HG03558 (cell line): ENCODE data around the gene PUDP.
"Not testable (repeated sequence)": the region's sequence is repeated elsewhere in the genome, so short reads cannot be mapped to it uniquely, and the experiment has no call there.

Experiments
- ATAC-seq: cut with Tn5 transposase; IDR thresholded peaks from one replicate; pipeline ENCODE4 v1.9.1; 2021; ENCODE audit warnings: moderate number of reproducible peaks; ENCODE audit not compliant: unreplicated experiment; ENCODE audit errors: extremely low read depth

Gene PUDP

DNA sequence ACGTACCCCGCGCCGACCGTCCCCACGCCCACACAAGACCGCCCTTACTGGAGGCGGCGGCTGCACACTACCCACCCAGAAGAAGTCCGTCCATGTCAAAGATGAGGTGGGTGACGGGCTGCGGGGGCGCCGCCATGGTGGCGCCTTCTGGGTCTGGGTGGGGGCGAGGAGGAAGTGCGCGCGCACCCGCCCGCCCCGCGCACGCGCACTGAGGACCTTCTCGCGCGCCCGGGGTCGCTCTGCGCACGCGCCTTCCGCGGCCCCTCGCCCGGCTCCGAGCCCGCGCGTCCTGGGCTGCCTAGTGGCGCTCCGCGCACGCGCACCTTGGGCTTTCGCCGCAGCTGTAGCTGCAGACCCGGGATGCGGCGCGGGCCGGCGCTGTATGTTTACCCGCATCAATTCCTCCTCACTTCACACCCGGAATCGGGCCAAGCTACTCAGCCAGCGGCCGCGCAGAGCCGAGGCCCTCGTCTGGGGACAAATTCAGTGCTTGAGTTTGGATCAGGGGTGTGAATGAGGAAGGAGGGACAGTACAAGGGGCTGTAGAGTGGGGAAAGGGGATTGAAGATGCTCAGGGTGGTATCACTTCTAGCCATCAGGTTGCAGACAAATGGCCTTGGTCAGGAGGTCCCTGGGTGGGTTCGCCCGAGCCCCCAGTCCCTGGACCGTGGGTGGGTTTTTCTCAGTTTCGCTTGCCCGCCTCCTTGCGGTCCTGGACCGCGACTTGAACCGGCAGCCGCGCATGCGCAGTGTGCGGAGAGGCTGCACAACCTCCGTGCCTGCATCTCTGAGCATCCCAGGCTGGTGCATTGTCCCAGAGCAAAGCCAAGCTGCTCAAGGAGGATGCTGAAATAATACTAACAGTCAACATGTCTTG is at the start of gene PUDP:
TSS of gene PUDP (minus strand) at position 176 of the 877 bp plus-strand sequence. CDS start at position 136, 40 bp downstream.
- ATAC-seq = peak; percentile 64

DNA sequence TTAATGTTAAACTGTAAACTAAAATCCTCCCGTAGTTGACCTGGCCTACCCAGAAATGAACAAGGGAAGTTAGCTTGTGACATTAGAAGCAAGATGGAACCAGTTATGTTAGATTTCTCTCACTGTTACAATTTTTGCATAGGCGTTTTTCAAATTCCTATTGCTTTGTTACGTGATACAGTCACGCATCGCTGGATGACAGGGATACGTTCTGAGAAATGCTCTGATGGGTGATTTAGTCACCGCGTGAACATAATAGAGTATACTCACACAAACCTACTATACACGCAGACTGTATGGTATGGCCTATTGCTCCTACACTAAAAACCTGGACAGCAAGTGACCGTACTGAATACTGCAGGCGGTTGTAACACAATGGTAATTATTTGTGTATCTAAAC is 46.7 kb upstream of the PUDP start:
- no peak for ATAC-seq

DNA sequence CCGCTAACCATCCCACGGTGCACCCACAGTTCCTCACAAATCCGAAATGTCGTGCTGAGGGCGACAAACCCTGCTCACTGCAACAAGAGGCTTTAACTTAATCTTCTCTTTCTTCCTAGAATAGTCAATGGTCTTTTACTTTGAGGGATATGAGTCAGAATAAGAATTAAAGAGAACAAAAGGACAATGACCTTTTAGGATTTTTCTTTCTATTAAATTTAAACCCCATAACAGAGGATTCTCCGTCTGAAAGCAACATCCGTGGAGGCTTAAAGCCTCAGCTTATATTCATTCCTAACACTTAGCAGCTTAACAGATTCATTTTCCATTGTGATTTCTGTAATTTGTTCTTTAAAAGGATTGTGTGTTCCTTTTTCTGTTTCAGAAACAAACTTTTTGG is 44.9 kb upstream of the PUDP start:
- no peak for ATAC-seq

DNA sequence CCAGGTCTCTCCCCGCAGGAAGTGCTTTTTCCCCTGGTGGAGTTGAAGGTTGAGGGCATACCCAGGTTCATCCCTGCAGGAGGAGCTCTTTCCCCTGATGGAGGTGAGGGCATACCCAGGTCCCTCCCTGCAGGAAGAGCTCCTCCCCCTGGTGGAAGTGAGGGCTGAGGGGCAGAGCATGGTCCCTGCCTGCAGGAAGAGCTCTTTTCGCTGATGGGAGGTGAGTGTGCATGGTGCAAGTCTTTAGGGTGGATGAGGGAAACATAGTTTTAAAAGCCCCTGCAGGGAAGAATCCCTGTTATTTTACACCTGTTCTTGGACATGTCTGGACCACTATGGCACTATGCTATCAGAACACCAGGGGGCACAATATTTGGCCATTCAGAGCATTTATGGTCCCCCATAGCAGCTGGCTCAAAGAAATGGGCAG is 43.7 kb upstream of the PUDP start:
- no peak for ATAC-seq

DNA sequence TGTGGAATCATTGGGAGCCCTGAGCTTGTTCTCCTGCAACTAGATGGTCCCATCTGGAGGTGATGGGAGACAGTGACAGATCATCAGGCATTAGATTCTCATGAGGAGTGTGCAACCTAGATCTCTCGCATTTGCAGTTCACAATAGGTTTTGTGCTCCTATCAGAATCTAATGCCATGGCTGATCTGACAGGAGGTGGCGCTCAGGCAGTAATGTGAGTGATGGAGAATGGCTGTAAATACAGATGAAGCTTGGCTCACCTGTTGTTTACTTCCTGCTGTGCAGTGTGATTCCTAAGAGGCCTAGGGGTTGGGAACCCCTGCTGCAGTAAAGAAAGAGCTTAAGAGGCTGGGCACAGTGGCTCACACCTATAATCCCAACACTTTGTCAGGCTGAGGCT is 42.2 kb upstream of the PUDP start:
- no peak for ATAC-seq

DNA sequence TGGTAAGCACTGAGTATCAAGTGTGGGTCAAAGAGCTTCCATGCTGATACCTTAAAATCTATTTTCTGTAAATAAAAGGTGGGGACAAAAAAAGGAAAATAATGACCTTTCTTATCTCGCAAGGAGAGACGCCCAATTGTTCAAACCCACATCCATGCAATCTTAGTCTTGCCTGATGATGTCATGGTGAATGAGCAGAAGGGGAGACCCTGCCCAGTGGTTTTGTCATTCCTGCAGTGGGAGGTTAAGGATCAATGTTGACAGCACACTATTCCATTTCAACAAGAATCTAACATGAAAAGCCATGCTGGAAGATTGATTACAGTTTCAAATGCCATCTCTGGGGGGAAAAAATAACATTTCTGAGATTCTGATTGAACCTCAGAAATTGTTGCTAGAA is 40.7 kb upstream of the PUDP start:
- no peak for ATAC-seq

DNA sequence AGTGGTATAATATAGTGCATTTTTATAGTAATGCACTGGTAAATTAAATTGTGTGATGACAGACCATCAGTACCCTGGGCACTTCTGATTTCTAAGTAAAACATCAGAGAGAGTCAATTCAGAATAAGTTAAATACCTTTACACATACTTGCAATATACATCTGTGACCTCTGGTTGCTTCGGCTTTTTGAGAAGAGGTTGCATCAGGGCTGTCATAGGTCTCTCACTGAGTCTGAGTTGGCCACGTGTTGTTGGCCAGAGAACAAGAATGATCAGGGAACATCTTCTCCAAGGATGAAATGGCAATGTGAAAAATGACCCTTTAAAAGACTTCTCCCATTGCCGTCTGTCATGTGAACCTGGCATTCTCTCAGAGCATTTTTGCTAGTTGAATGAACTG is 36.9 kb upstream of the PUDP start:
- no peak for ATAC-seq

DNA sequence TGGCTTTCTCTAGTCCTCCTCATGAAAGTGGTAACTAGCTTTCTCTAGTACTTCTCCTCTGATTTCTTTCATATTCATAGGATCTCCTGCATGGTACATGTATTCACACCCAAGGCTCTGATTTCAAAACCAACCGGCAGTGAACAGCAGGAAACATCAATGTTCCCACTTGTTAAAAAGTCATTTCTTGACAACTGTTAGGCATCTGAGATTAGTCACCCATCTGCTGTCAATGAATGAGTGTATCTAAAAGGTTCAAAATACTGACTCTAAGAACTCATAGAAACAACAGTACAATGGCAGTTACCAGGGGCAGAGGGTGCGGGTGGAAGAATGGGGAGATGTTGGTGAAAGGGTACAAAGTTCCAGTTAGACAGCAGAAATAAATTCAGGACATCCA is 31.5 kb upstream of the PUDP start:
- ATAC-seq = no peak

DNA sequence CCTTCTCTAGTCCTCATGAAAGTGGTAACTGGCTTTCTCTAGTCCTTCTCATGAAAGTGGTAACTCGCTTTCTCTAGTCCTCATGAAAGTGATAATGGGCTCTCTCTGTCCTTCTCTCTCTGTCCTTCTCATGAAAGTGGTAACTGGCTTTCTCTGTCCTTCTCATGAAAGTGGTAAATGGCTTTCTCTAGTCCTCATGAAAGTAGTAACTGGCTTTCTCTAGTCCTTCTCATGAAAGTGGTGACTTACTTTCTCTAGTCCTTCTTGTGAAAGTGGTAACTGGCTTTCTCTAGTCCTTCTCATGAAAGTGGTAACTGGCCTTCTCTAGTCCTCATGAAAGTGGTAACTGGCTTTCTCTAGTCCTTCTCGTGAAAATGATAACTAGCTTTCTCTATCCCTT is 30.9 kb upstream of the PUDP start:
- ATAC-seq = not testable (repeated sequence)

DNA sequence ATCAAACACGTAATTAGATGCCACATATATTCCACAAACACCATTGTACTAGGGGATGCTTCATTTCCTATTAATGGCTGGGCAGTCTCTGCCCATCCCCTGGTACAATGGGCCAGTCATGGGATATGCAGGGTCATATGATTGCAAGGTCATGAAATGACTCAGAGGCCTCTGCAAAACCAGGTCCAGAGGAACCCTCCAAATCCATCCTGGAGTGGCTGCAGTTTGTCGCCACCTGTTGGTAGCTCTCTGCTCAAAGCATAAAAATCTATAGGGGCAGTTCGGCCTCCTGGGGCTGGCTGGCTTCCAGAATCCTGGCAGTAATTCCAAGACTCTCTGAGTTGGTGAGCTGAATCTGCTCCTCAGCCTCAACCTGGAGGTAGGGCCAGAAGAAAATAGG is 22.9 kb upstream of the PUDP start:
- no peak for ATAC-seq

DNA sequence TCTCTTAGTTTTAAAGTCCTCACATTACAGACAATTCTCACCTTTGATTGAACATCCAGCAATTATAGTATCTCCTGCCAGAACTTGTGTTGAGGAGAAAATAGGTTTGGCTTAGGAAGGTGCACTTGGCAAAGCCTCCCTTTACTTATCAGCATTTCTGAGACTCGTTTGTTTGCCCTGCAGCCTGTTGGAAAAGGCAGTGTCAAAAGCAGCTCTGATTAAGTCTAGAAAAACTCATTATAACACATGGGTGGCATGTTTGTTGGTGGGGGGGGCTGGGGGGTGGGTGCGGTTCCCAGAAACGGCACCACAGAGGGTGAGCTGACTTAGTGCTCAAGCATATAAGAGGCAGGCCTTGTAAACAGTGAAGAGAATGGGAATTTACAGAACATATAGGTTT is 21.7 kb upstream of the PUDP start:
- ATAC-seq = no peak

DNA sequence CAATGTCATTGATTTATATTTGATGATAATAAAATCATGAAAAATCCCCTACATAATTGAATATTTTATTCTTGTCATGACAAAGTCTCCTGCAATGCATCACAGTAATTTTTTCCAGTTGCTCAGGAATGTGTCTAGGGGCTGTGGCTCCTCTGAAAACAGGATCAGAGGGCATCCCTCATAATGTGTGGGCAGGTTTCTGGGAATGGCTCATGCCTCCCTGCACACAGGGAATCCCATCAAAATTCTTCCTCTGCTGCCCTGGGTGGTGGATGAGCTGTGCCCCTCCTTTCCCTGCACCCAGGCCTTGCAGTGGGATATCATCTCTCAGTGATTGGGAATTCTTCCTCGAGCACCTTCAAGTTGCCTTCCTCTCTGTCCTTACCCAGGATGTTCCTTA is 20.4 kb upstream of the PUDP start:
- ATAC-seq = no peak

DNA sequence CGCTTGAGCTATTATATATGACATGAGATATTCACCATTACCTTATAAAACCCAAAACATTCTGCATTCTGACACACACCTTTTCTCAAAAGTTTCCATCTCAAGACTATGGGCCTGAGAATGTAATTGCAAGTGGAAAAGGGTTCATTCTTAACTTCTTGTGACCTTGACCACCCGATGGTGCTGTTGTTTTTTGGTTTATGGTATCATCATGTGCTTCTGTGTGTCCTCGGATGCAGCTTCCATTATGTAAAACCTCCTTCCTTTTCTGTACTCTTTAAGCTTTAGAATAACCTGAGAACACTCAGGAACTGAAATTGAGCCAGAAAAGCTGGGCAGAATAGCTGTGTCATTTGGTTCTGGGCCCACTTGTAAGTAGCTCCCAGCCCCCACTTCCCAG is 16.2 kb upstream of the PUDP start:
- no peak for ATAC-seq

DNA sequence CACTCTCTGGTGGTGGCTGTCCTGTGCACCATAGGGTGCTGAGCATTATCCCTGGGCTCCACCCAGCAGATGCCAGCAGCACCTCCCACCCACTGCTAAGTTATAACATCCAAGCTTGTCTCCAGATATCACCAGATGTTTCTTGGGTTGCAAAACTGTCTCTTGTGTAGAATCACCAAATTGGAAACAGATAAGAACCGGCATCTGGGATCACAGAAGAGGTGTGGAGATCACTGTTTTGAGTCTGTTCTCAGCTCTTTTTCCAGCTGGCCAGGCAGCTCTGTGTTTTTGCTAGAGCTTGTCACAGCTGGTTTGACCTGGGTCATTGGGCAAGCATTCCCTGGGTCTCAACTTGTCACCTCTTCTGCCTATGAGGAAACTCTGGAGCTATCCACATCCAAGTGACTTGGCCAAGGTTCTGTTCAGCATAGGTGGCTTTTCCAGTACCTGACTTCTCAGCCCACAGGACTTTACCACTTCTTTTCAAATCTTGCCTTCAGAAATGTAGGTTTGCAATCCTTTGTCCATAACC is 15.3 kb upstream of the PUDP start:
- ATAC-seq = no peak

DNA sequence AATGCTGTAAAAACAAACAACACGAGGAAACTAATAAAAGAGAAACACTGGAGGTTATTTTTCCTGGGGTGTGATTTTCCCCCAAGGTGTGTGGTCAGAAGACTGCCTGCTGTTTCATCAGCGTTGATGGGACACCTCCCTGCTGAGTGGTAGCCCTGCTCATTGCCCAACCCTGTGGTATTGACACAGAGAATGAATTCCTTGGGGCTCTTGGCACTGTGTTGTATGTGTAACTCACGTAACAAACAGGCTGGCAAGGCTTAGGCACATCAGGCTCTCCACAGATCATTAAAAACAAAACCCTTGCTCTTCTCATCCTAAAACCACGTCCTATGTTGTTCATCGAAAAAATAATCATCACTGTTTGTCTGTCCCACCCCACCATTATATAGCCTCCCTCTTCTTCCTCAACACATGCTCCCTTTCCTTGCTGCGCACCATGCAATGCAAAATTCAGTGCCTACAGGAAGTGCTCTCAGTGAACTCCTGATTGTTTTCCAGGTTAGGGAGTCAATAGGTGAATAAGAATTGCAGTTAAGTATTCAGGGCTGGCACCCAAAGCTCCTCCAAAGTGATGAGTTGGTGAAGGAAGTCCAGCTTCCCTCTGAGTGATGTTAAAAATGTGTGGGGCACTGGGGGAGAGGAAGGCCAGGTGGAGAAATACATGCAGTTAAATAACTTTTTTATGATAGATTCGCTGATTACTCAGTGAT is 11.4 kb upstream of the PUDP start:
- ATAC-seq = no peak

DNA sequence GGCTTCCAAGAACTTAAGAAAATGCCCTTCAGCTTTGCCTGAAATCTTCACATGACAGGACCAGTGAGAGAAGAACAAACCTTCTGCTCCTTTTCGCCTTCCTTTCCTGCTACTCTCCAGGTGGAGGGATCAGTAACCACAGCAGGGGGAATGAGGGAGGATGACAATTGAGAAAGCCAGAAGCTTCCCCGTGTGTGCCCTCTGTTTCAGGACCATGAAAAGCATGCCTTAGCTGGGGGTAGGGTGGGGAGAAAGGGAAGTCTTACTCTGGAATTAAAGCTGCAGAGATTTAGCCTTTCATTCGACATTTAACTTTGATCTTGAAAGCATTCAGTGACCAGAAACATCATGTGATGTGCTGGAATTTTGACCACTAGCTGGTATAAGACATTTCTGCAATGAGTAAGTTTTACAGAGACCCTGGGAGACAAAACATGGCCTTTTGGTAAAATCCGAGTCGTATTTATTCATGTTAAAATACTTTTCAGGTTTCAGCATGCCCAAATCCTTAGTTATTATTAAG is 10.6 kb upstream of the PUDP start:
- no peak for ATAC-seq

DNA sequence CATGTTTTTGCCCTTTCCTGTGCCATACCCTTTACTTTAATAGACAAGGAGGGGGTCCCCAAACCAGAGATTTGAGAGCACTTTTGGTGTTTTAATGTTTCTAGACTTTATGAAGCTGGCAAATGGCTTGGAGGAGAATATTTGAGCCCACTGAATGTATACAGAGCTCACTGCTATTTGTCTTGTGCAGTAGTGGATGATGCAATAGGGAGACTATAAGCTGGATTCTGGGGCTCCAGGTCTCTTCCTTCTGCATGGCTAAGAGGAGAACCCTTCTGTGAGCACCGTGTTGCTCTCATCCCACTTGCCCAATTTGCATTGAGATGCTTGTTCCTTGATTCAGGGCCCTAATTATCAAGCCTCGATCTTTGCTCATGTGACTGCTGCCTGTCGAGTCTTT is 8.9 kb upstream of the PUDP start:
- no peak for ATAC-seq

DNA sequence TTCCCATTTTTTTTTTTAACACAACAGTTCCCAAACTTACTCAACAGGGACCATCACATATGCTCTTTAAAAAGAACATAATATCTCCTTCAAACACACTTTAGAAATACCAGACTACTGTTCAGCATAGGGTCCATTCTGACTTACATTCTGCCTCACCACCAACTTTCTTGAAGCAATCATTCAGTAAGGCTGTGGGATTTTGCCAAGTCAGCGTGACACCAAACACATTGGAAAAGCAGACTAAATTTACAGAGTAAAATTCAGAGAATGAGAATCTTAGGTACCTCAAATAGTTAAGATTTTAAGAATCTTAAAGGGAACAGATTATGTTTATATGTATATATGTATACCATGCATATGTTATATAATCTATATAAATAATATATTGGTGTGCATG is 7.2 kb upstream of the PUDP start:
- no peak for ATAC-seq

DNA sequence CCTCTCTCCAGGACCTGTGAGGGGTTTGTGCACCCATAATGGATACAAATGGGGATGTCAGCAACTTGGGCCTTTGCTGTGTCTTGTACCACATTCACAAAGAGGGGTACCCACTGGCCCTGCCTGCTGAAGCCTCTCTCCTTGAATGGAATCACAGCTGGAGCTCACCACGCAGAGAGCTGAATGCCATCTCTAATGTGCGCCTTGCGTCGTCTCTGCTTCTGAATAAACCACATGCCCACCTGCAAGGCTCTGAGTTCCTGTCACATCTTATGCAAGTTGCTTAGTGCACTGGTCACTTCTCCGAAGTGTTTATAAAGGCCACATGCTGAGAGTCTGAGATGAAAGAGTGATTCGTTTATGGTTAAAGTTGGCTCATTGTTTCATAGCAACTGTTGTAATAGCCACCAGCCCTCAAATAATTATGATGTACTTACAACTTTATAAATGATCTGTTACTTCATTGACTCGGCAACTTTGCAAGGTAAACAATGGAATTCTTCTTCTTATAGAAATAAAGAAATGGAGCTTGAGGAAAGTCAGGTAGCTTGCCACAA is 6.2 kb upstream of the PUDP start:
- no peak for ATAC-seq

DNA sequence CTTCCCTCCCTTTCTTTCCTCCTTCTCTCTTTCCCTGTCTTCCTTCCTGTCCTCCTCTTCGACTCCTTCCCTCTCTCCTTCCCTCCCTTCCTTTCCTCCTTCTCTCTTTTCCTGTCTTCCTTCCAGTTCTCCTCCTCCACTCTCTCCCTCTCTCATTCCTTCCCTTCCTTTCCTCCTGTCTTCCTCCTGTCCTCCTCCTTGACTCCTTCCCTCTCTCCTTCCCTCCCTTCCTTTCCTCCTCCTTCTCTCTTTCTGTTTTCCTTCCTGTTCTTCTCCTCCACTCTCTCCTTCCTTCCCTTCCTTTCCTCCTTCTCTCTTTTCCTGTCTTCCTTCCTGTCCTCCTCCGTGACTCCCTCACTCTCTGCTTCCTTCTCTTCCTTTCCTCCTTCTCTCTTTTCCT is 5.3 kb upstream of the PUDP start:
- ATAC-seq = no peak

DNA sequence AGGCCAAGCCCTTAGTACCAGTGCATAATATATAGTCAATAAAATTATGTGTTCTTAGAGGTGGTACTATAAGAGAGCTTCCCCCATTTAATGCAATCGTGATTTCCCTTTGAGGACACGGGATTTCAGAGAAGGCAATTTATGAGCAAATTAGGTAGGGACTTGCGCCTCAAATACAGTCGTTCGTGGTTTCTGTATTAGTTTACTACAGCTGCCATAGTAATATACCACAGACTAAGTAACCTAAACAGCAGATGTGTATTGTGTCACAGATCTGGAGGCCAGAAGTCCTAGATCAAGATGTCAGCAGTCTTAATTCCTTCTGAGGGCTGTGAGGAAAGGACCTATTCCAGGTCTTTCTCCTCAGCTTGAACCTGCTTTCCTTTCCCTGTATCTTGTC is 1.5 kb upstream of the PUDP start:
- no peak for ATAC-seq
